Gastrocnemius medialis (tissue), 4 donors: ENCODE measurements around the gene CAMSAP1.

ENCODE experiments used
- POLR2A ChIP-seq, 2 donors: fragments of 450-650 bp; IDR thresholded peaks; one replicate each; pipeline ENCODE4 v1.6.1; 2017; ENCODE audit warnings: antibody characterized with exemption in 2 of 2, mild to moderate bottlenecking in 2 of 2, moderate library complexity in 2 of 2
- TF ChIP-seq, protein P1 (sequence below), 5 experiments: fragments of 450-650 bp in 3 of 5; fragments of 200-600 bp in 2 of 5; sonication (generic) in 2 of 5; IDR thresholded peaks in 4 of 5; conservative IDR thresholded peaks in 1 of 5; 1 replicate in 4 of 5; 2 replicates in 1 of 5; pipeline ENCODE4 v1.5.1; 2016 to 2019; ENCODE audit warnings: antibody characterized with exemption in 5 of 5, mild to moderate bottlenecking in 3 of 5, moderate library complexity in 3 of 5

DNA sequence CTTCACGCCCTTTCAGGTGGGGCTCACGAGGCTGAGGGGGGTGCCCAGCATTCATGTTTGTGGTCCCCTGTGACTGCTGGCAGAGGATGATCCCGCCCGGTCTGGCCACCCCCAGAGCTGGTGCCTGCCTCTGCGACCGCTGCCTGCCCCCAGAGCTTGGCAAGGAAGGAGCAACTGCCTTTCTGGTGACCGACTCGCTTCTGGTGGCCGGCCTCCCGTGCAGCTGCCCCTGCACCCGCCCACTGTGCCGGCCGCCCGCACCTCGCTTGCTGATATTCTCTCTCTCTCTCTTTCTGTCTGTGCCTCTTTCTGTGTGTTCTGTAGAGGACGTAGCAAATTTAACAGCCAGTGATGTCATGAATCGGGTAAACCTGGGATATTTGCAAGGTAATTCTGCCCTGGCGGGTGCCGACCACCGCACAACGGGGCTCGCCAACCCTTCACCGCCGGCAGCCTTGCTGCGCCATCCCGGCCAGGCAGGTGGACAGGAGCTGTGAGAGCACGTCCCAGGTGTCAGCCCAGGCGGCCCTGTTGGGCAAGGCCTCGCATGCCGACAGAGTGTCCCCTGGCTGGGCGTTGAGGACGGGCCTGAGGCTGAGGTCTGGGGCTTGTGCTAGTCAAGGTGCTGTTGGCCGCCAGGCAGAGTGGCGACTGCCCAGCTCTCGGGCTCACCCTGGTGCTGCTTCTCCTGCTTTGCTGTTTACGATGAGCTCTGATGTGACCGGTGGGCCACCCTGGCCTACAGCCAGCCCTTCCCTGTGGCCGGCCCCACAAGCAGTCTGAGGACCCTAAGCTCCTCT is 119.4 kb downstream of the CAMSAP1 start:
- TF ChIP-seq, protein P1, sequence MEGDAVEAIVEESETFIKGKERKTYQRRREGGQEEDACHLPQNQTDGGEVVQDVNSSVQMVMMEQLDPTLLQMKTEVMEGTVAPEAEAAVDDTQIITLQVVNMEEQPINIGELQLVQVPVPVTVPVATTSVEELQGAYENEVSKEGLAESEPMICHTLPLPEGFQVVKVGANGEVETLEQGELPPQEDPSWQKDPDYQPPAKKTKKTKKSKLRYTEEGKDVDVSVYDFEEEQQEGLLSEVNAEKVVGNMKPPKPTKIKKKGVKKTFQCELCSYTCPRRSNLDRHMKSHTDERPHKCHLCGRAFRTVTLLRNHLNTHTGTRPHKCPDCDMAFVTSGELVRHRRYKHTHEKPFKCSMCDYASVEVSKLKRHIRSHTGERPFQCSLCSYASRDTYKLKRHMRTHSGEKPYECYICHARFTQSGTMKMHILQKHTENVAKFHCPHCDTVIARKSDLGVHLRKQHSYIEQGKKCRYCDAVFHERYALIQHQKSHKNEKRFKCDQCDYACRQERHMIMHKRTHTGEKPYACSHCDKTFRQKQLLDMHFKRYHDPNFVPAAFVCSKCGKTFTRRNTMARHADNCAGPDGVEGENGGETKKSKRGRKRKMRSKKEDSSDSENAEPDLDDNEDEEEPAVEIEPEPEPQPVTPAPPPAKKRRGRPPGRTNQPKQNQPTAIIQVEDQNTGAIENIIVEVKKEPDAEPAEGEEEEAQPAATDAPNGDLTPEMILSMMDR (IDR thresholded peaks at IDR 0.05 in 4 of 5, conservative IDR thresholded peaks at IDR 0.05 in 1 of 5) = no peak
- TF ChIP-seq POLR2A (IDR thresholded peaks at IDR 0.05) = no peak
